Stomach (tissue), 4 donors: ENCODE data around the gene EPC1.
"Not testable (repeated sequence)": the region's sequence is repeated elsewhere in the genome, so short reads cannot be mapped to it uniquely, and the experiment has no call there.

ENCODE experiments used
- CTCF ChIP-seq, 7 experiments: fragments of 450-650 bp in 4 of 7; fragments of 200-600 bp in 3 of 7; sonication (generic) in 3 of 7; IDR thresholded peaks; one replicate each; pipeline ENCODE4 v1.5.1; 2016 to 2019; ENCODE audit warnings: antibody characterized with exemption in 7 of 7, control low read depth in 2 of 7, mild to moderate bottlenecking in 1 of 7
- POLR2A ChIP-seq, 4 donors: fragments of 450-650 bp; IDR thresholded peaks; one replicate each; pipeline ENCODE4 v1.6.1; 2016; ENCODE audit warnings: antibody characterized with exemption in 4 of 4, control low read depth in 2 of 4, mild to moderate bottlenecking in 1 of 4, moderate library complexity in 1 of 4
- POLR2AphosphoS5 ChIP-seq, 3 donors: sonication (generic); formaldehyde crosslinking; IDR thresholded peaks; one replicate each; pipeline ENCODE4 v1.6.1; 2016; ENCODE audit warnings: antibody characterized with exemption in 3 of 3

GRCh38 chr10:32365404-32365803, 18.4 kb upstream of the EPC1 start:
- TF ChIP-seq CTCF, POLR2A, POLR2AphosphoS5 (IDR thresholded peaks at IDR 0.05): not testable (repeated sequence)
